Fibroblast of lung (primary cell): ENCODE data around the gene PTPRH. TPM values are rescaled to one million over a fixed set of nuclear protein-coding genes. Genes with fewer than 3 reads are reported as not detected.

Source experiments
- DNase-seq, 2 donors: peaks; one replicate each; pipeline versions ENCODE4 v3.0.0 to v3.0.0-alpha.2; 2010; ENCODE audit warnings: low read depth in 2 of 2
- H2AFZ ChIP-seq: 2 replicates; pipeline ENCODE4 v1.5.1; 2012; ENCODE audit warnings: low read length, control low read depth, inconsistent platforms
- H3K27ac ChIP-seq: 2 replicates; pipeline ENCODE4 v1.5.1; 2011; ENCODE audit warnings: low read length, control low read depth; ENCODE audit not compliant: insufficient read depth
- H3K27me3 ChIP-seq: 2 replicates; pipeline ENCODE4 v1.5.1; 2011; ENCODE audit warnings: mild to moderate bottlenecking, low read length; ENCODE audit not compliant: control insufficient read depth, insufficient read depth
- H3K36me3 ChIP-seq: 2 replicates; pipeline ENCODE4 v1.5.1; 2011; ENCODE audit warnings: low read length; ENCODE audit not compliant: control insufficient read depth, insufficient read depth
- H3K4me1 ChIP-seq: 2 replicates; pipeline ENCODE4 v1.5.1; 2011; ENCODE audit warnings: low read length; ENCODE audit not compliant: control insufficient read depth, insufficient read depth; ENCODE audit errors: extremely low read depth
- H3K4me2 ChIP-seq: 2 replicates; pipeline ENCODE4 v1.5.1; 2011; ENCODE audit warnings: low read length, control low read depth; ENCODE audit not compliant: insufficient read depth; ENCODE audit errors: extremely low read depth
- H3K4me3 ChIP-seq, 4 experiments: fragments of 200-600 bp in 1 of 4; sonication (generic) in 1 of 4; replicated peaks in 1 of 4; 2 replicates each; pipeline ENCODE4 v1.5.1; 2011 to 2016; ENCODE audit warnings: low read length in 4 of 4, low read depth in 3 of 4, mild to moderate bottlenecking in 3 of 4, control low read depth in 2 of 4, inconsistent platforms in 1 of 4, mixed read lengths in 1 of 4; ENCODE audit not compliant: insufficient read depth in 1 of 4; ENCODE audit errors: control extremely low read depth in 1 of 4
- H3K79me2 ChIP-seq: 2 replicates; pipeline ENCODE4 v1.5.1; 2012; ENCODE audit warnings: mild to moderate bottlenecking, low read length, inconsistent platforms; ENCODE audit not compliant: control insufficient read depth, insufficient read depth
- H3K9ac ChIP-seq: 2 replicates; pipeline ENCODE4 v1.5.1; 2011; ENCODE audit warnings: mild to moderate bottlenecking, low read length, control low read depth; ENCODE audit not compliant: insufficient read depth
- H3K9me3 ChIP-seq: 2 replicates; pipeline ENCODE4 v1.5.1; 2012; ENCODE audit warnings: low read depth, low read length; ENCODE audit not compliant: control insufficient read depth, insufficient read depth
- H4K20me1 ChIP-seq: 2 replicates; pipeline ENCODE4 v1.5.1; 2011; ENCODE audit warnings: low read length; ENCODE audit not compliant: control insufficient read depth, insufficient read depth; ENCODE audit errors: extremely low read depth
- CTCF ChIP-seq, 2 donors: IDR thresholded peaks in 1 of 2; conservative IDR thresholded peaks in 1 of 2; 1 replicate in 1 of 2; 2 replicates in 1 of 2; pipeline ENCODE4 v1.5.1; 2011 to 2012; ENCODE audit warnings: low read length in 2 of 2, control low read depth in 1 of 2, inconsistent platforms in 1 of 2, low read depth in 1 of 2, mild to moderate bottlenecking in 1 of 2
- EZH2 ChIP-seq: IDR thresholded peaks from 2 replicates; pipeline ENCODE4 v1.5.1; 2012; ENCODE audit warnings: low read length, control low read depth, mild to moderate bottlenecking; ENCODE audit errors: missing control alignments
- polyA plus RNA-seq, 2 donors: library from polyadenylated mRNA; depleted of rRNA in 1 of 2; stranded (reverse) in 1 of 2; unstranded in 1 of 2; fragments of >200 nt; gene quantifications; 2 replicates each; pipeline ENCODE4 v1.2.1, GENCODE V29; 2011 to 2012; ENCODE audit warnings: missing spikeins in 1 of 2
- total RNA-seq: library from RNA; depleted of rRNA; stranded (reverse); fragments of >200 nt; gene quantifications from 2 replicates; pipeline ENCODE4 v1.2.1, GENCODE V29; 2014

PTPRH gene
- total and polyA plus RNA-seq, 2 donors (not counting 1 experiment from before 2014, with no cell fraction given), result 4.4 to 19.5 TPM

GRCh38 chr19:55213547-55213946, 4.2 kb upstream of the PTPRH start:
- Histone ChIP-seq H3K4me2 (no peak overlapping the region), H3K79me2 (no peaks in the 10 kb centered on the region), H3K4me1 (peaks cover 18% of the 10 kb centered on the region), H3K36me3 (no peaks in the 10 kb centered on the region), H3K27me3 (no peaks in the 10 kb centered on the region), H3K27ac (no peak overlapping the region), H4K20me1 (no peaks in the 10 kb centered on the region), H3K9me3 (no peaks in the 10 kb centered on the region), H2AFZ (no peak overlapping the region), H3K4me3 (no peak overlapping the region), H3K9ac (no peak overlapping the region)
- no peak for DNase-seq
- TF ChIP-seq EZH2, result no peak
- TF ChIP-seq CTCF (conservative IDR thresholded peaks at IDR 0.05 in 1 of 2, IDR thresholded peaks at IDR 0.05 in 1 of 2; ENCODE audit: low read depth in 1 of 2, low read length in 2 of 2), result no peak

GRCh38 chr19:55212447-55212846, 3.1 kb upstream of the PTPRH start:
- DNase-seq, result no peak
- no peak overlapping the region for H3K4me3 ChIP-seq
- no peaks in the 10 kb centered on the region for H3K79me2 ChIP-seq
- H3K4me1 ChIP-seq, result peaks cover 18% of the 10 kb centered on the region
- H2AFZ ChIP-seq, result no peak overlapping the region
- no peak overlapping the region for H3K27ac ChIP-seq
- H3K9me3 ChIP-seq, result no peaks in the 10 kb centered on the region
- no peak overlapping the region for H3K9ac ChIP-seq
- no peak for TF ChIP-seq EZH2
- TF ChIP-seq CTCF (conservative IDR thresholded peaks at IDR 0.05 in 1 of 2, IDR thresholded peaks at IDR 0.05 in 1 of 2; ENCODE audit: low read depth in 1 of 2, low read length in 2 of 2), result peak in 1 of 2 donors; percentile 12
- no peak overlapping the region for H3K4me2 ChIP-seq
- H4K20me1 ChIP-seq, result no peaks in the 10 kb centered on the region
- no peaks in the 10 kb centered on the region for H3K36me3 ChIP-seq
- no peaks in the 10 kb centered on the region for H3K27me3 ChIP-seq

- peak overlapping the region; percentile 6 for H3K4me2 ChIP-seq
- no peak overlapping the region for H3K9ac ChIP-seq
- no peak overlapping the region for H2AFZ ChIP-seq
Measured at GRCh38 chr19:55209693-55210472, 582 bp upstream of the PTPRH start.

More at GRCh38 chr19:55209693-55210472, 582 bp upstream of the PTPRH start:
- Histone ChIP-seq H3K79me2 (no peaks in the 10 kb centered on the region), H4K20me1 (no peaks in the 10 kb centered on the region), H3K9me3 (no peaks in the 10 kb centered on the region), H3K4me3 (no peak overlapping the region), H3K36me3 (no peaks in the 10 kb centered on the region), H3K27ac (peak overlapping the region; percentile 75), H3K4me1 (peaks cover 17% of the 10 kb centered on the region), H3K27me3 (no peaks in the 10 kb centered on the region)
- TF ChIP-seq CTCF (conservative IDR thresholded peaks at IDR 0.05 in 1 of 2, IDR thresholded peaks at IDR 0.05 in 1 of 2; ENCODE audit: low read depth in 1 of 2, low read length in 2 of 2) (no peak), EZH2 (no peak)
- DNase-seq, result peak; percentile 94 to 98
